Transverse colon (tissue), 3 donors: ENCODE data around the gene SHLD1.

ENCODE experiments used
- EP300 ChIP-seq: sonication (generic); formaldehyde crosslinking; IDR thresholded peaks from one replicate; pipeline ENCODE4 v1.6.1; 2017; ENCODE audit warnings: antibody characterized with exemption, low read depth
- POLR2A ChIP-seq: fragments of 450-650 bp; IDR thresholded peaks from one replicate; pipeline ENCODE4 v1.6.1; 2016; ENCODE audit warnings: antibody characterized with exemption, mild to moderate bottlenecking, moderate library complexity
- TF ChIP-seq, protein P1 (sequence below), 5 experiments: fragments of 200-600 bp in 3 of 5; fragments of 450-650 bp in 2 of 5; sonication (generic) in 3 of 5; IDR thresholded peaks; 1 replicate in 2 of 5; 2 replicates in 3 of 5; pipeline ENCODE4 v1.5.1; 2016 to 2017; ENCODE audit warnings: antibody characterized with exemption in 5 of 5, inconsistent platforms in 3 of 5, mild to moderate bottlenecking in 2 of 5, moderate library complexity in 1 of 5

DNA sequence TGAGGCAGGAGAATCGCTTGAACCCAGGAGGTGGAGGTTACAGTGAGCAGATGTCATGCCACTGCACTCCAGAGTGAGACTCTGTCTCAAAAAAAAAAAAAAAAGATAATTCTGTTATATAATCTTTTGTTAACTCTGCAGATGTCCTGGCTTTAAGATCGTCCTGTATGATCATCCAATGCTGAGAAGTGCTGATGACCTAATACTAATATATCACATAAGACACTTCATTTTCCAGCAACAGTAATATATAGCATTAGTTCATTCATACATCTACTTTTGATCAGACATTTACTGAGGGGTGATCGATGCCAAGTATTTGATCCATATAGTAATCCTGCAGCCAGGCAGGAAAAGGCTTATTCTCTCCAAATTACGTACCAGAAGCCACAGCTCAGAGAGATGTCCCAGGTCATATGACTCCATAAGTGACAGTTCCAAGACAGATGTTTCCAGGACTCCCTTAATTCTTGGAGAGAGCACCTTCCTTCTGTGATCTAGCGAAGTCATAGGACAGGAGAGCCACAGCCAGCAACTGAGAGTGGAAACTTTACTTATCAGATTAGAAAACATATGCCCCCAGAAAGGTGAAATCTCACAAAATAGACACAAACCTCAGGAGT is 60.7 kb downstream of the SHLD1 start:
- TF ChIP-seq POLR2A (no peak), EP300 (no peak)
- TF ChIP-seq, protein P1, sequence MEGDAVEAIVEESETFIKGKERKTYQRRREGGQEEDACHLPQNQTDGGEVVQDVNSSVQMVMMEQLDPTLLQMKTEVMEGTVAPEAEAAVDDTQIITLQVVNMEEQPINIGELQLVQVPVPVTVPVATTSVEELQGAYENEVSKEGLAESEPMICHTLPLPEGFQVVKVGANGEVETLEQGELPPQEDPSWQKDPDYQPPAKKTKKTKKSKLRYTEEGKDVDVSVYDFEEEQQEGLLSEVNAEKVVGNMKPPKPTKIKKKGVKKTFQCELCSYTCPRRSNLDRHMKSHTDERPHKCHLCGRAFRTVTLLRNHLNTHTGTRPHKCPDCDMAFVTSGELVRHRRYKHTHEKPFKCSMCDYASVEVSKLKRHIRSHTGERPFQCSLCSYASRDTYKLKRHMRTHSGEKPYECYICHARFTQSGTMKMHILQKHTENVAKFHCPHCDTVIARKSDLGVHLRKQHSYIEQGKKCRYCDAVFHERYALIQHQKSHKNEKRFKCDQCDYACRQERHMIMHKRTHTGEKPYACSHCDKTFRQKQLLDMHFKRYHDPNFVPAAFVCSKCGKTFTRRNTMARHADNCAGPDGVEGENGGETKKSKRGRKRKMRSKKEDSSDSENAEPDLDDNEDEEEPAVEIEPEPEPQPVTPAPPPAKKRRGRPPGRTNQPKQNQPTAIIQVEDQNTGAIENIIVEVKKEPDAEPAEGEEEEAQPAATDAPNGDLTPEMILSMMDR (IDR thresholded peaks at IDR 0.05), result no peak
